ENCODE data around the gene HECW1. TPM values are rescaled to one million over a fixed set of nuclear protein-coding genes. Genes with fewer than 3 reads are reported as not detected.

HECW1 gene
- total and polyA plus RNA-seq, 2 of the 13 experiments (the other 11 are each of a cell fraction or from before 2014, with no cell fraction given), result not detected

GRCh38 chr7:43582503-43583423 is 470.3 kb downstream of the HECW1 start, which contains the start of gene STK17A (continued):
- 0 out of 2 replicates have a peak, but pooled peaks have one; percentile 65 for TF ChIP-seq NFKBIZ (CRISPR knock-in tag; IDR thresholded peaks at IDR 0.05)
- peak; percentile 92 for TF ChIP-seq POGZ (CRISPR knock-in tag; IDR thresholded peaks at IDR 0.05)
- peak; percentile 95 for TF ChIP-seq STAG1 (CRISPR knock-in tag; IDR thresholded peaks at IDR 0.05)
- no peak for TF ChIP-seq ARID2 (CRISPR knock-in tag; IDR thresholded peaks at IDR 0.05; ENCODE audit: borderline replicate concordance)
- no peak for TF ChIP-seq ZNF670 (CRISPR knock-in tag; IDR thresholded peaks at IDR 0.05; ENCODE audit: borderline replicate concordance)
- peak; percentile 42 for TF ChIP-seq PHF5A (CRISPR knock-in tag; IDR thresholded peaks at IDR 0.05; ENCODE audit: low read depth, unreplicated experiment)
- TF ChIP-seq ZNF772 (CRISPR knock-in tag; IDR thresholded peaks at IDR 0.05), result peak; percentile 54; the same call in 1 of the 2 replicates
- TF ChIP-seq ZNF691 (CRISPR knock-in tag; IDR thresholded peaks at IDR 0.05; ENCODE audit: borderline replicate concordance, low read depth), result peak; percentile 57; the same call in 1 of the 2 replicates
- peak; percentile 90 to 98 for TF ChIP-seq HMGXB4 (CRISPR knock-in tag; IDR thresholded peaks at IDR 0.05; ENCODE audit: borderline replicate concordance in 1 of 2, low read depth in 1 of 2)
- TF ChIP-seq GATAD1 (CRISPR knock-in tag; IDR thresholded peaks at IDR 0.05), result peak; percentile 57; the same call in 1 of the 2 replicates
- TF ChIP-seq ZNF282 (IDR thresholded peaks at IDR 0.05; ENCODE audit: partially characterized antibody), result no peak
- 0 out of 2 replicates have a peak, but pooled peaks have one; percentile 30 for TF ChIP-seq SIN3B (IDR thresholded peaks at IDR 0.05; ENCODE audit: low read length)
- TF ChIP-seq ZFX (CRISPR knock-in tag; IDR thresholded peaks at IDR 0.05; ENCODE audit: low read depth), result peak; percentile 70
- peak; percentile 63; the same call in 1 of the 2 replicates for TF ChIP-seq HDAC2 (CRISPR knock-in tag; IDR thresholded peaks at IDR 0.05)
- no peak for TF ChIP-seq HNRNPK (IDR thresholded peaks at IDR 0.05; ENCODE audit: low read depth, low read length, poor library complexity, severe bottlenecking)
- no peak for TF ChIP-seq GPN1 (CRISPR knock-in tag; IDR thresholded peaks at IDR 0.05; ENCODE audit: borderline replicate concordance)
- peak; percentile 81 for TF ChIP-seq ZNF574 (CRISPR knock-in tag; IDR thresholded peaks at IDR 0.05)
- no peak for TF ChIP-seq RAD51 (IDR thresholded peaks at IDR 0.05; ENCODE audit: borderline replicate concordance)
- peak; percentile 66; the same call in 1 of the 2 replicates for TF ChIP-seq KMT2B (CRISPR knock-in tag; IDR thresholded peaks at IDR 0.05)
- TF ChIP-seq ZBTB7B (CRISPR knock-in tag; IDR thresholded peaks at IDR 0.05), result 0 out of 2 replicates have a peak, but pooled peaks have one; percentile 48
- TF ChIP-seq TCF7L2 (IDR thresholded peaks at IDR 0.05; ENCODE audit: low read depth, low read length), result no peak
- no peak for TF ChIP-seq ONECUT2 (CRISPR knock-in tag; IDR thresholded peaks at IDR 0.05)
- TF ChIP-seq BORCS8-MEF2B (CRISPR knock-in tag; IDR thresholded peaks at IDR 0.05), result no peak; the same call in 1 of the 2 replicates
- TF ChIP-seq DRAP1 (CRISPR knock-in tag; IDR thresholded peaks at IDR 0.05), result peak; percentile 41

Data from HepG2 (cell line).